DOHH2 (cell line): ENCODE data around the gene DDO.

Experiments used
- CTCF ChIP-seq: fragments of 200-600 bp; sonication (generic); IDR thresholded peaks from one replicate; pipeline ENCODE4 v1.5.1; 2014; ENCODE audit warnings: antibody characterized with exemption, mild to moderate bottlenecking, low read depth, low read length; ENCODE audit not compliant: poor library complexity, severe bottlenecking
- EZH2phosphoT487 ChIP-seq: fragments of 200-600 bp; sonication (generic); IDR thresholded peaks from 2 replicates; pipeline ENCODE4 v1.6.1; 2017; ENCODE audit warnings: borderline replicate concordance, mild to moderate bottlenecking, antibody characterized with exemption, low read length, moderate library complexity, mixed read lengths

DNA sequence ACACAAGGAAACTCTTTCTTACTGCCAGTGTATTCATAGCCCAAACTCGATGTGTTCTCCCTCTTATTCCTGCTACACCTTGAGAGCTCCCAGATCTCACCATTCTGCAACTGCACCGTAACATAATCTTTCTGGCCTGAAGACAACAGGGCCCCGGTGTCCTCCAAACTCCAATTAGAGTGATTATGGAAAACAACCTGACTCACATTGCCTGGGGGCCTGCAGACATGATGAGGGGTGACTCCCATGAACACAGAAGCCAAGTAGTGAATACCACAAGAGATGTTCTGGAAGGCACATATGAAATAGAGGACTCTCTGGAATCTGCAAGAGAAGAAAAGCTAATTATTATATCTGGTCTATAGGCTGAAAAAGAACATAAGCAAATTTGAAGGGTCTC lies 41.3 kb upstream of the DDO start:
- TF ChIP-seq EZH2phosphoT487 (no peak), CTCF (no peak)
